HG03196 (cell line): ENCODE measurements around the gene FARP1.

Source experiments
- ATAC-seq: cut with Tn5 transposase; IDR thresholded peaks from one replicate; pipeline ENCODE4 v1.9.1; 2021; ENCODE audit not compliant: unreplicated experiment

The FARP1 gene

GRCh38 chr13:98301721-98302120 is 158.8 kb downstream of the FARP1 start:
- no peak for ATAC-seq

- no peak for ATAC-seq
Observed at GRCh38 chr13:98303858-98304257, 161.0 kb downstream of the FARP1 start.

DNA sequence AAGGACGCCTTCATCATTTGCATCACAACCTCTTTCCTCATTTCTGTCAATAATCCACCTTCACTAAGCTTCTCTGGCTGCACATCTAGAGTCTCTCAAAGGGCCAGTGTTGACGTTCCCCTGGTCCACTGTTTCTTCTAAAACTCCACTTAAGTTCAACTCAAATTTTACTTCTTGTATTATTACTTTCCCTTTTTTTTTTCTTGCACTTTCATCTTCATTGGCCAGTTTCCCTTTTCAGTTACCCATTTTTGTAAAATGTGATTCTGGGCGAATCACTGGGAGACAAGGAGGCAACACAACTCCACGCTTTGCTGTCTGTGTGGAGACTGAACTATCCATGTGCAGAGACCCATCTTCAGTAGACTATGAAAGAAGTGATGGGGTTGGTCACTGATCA is 162.8 kb downstream of the FARP1 start:
- ATAC-seq, result no peak

GRCh38 chr13:98307463-98308085 is 164.7 kb downstream of the FARP1 start:
- no peak for ATAC-seq

- no peak for ATAC-seq
Observed at GRCh38 chr13:98308086-98308911, 165.4 kb downstream of the FARP1 start.

DNA sequence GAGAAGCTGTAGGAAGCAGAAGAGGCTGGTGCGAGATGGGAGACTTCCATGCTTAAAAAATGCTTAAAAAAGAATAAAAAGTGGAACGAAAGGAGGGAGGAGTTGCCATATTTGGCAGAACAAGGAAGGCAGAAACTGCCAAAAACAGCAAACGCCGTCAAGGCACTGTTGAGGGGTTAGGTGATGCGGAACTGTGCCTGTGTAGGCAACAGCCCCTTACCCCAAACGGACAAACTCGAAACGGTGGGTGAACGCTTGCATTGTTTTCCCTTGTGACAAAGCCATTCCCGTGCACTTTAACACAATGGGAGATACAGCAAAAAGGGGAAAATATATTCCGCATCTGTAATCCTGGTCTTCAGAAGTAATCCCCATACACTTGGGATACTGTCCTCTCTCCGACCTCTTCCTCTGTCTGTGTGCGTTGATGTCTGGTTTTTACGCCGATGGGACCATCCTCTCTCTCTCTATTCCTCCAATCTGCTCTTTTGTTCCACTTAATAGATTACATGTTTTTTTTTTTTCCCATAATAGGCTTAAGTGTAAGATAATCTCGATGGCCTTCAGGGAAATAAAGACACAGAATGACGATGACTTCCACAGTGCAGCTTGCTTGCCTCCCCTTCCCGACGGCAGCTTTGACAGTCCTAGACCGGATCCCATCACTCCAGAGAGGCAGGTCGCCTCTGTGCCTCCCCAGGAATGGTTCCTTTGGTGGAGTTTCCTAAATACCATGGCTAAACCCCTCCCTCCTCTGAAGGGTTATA is 166.9 kb downstream of the FARP1 start:
- no peak for ATAC-seq

- no peak for ATAC-seq
Observed at GRCh38 chr13:98310485-98311199, 167.7 kb downstream of the FARP1 start.

DNA sequence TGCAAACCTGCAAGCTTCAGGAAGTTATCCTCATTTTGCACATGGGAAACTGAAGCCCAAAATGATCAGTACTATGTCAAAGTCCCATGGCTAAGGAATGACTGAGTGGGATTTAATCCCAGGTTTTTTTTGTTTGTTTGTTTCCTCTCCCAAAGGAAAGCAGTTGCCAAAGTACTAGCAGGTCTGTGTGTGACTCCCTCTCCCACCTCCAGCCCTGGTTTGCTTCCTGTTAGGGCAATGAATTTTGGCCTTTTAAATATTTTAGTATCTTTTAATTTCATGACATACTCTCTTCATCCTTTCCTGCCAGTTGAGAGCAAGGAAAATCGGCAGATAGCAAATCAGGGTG is 168.3 kb downstream of the FARP1 start:
- ATAC-seq, result no peak

DNA sequence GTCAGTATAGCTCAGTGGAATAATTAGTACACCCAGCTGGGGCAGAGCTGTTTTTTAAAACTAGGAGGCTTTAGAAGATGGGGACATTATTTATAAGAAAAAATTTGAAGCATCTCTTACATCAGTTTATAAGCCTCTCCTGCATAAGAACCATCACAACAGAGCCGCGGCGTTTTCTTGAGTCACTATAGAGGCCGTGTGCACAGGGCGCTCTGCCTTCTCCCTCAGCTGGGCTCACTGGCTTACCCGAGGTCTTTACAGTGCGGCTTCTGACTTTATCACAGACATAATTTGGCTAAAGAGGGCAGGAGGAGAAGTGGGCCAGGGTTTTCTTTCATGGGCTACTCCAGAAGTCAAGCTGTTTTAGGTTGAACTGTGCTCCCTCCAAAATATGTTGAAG is 169.7 kb downstream of the FARP1 start:
- ATAC-seq, result no peak

DNA sequence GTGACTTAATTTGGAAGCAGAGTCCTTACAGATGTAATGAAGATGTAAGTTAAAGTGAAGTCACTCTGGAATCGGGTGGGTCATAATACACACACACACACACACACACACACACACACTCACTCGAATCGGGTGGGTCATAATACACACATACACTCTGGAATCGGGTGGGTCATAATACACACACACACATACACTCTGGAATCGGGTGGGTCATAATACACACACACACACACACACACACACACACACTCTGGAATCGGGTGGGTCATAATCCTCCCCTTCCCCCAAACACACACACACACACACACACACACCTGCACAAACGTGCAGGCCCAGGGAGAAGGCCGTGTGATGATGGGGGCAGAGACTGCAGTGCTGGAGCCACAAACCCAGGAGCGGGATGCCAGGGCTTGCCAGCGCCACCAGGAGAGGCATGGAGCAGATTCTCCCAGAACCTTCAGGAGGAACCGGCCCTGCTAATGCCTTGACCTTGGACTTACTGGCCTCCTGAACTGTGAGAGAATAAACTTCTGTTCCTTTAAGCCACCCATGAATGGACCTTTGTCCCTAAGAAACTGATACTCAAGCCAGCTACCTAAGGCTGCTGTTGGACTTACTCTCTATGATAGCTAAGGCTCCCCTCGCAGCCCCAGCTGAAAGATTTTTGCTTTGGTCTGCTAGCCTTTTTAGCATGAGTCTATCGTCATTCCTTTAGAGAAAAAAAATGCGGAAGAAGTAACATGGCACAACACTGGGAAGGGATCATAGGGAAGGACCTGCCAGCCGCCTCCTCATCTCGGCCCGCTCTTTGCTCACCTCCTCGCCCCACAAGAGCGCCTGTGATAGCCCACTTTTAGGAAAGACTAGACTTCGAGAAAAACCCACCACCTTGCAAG is 170.4 kb downstream of the FARP1 start:
- ATAC-seq, result no peak

DNA sequence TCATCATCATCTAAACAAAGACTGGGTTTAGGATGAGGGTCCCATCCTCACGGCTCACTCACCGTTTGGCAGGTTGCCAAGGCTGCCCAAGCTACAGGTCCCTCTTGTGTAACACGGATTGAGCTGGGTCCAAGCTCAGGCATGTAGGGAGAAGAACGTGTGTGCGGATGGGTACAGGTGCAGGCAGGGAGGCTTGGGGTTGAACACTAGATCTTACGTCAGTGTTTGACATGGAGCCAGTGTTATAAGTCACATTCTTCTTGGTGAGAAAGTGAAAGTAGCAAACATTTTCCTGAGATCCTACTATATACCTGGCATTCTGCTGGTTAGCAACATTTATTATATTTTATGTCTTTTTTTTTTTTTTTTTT is 171.0 kb downstream of the FARP1 start:
- no peak for ATAC-seq

GRCh38 chr13:98315466-98315865 is 172.6 kb downstream of the FARP1 start:
- no peak for ATAC-seq

DNA sequence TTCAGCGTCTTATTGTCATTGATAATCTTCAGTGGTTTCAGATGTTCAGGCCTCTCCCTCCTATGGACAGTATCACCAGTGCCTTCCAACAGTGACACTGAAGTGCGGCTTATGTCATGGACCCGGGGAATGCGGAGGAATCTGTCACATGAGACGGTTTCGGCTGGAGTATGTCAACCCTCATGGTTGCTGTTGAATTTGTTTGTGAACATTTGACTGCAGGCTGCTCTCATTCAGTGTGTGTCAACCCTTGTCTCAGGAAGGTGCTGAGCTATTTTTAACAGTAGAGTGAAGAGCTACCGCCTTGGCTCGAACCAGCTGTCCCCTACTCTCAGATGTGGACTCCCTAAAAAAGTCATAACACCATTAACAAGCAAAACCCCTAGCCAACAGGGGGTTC is 173.0 kb downstream of the FARP1 start:
- ATAC-seq, result no peak

DNA sequence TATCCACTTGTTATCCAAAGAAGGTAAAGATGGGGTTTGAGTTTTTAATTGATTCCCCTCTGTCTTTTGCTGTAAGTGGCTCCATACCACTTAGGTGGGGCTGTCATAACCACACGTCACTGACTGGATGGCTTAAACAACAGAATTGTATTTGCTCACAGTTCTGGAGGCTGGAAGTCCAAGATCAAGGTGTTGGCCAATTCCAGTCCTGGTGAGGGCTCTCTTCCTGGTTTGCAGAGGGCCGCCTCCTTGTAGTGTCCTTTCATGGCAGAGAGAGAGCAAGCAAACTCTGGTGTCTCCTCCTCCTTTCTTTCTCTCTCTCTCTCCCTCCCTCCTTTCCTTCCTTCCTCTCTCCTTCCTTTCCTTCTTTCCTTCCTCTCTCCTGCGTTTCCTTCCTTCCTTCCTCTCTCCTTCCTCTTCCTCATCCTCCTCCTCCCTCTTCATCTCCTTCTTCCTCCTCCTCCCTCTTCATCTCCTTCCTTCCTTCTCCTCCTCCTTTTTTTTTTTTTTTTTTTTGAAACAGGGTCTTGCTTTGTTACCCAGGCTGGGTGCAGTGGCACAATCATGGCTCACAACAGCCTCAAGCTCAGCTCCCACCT is 174.8 kb downstream of the FARP1 start:
- ATAC-seq, result no peak

- ATAC-seq, result no peak
Observed at GRCh38 chr13:98318263-98318878, 175.5 kb downstream of the FARP1 start.

GRCh38 chr13:98320561-98321105 is 177.7 kb downstream of the FARP1 start:
- no peak for ATAC-seq

DNA sequence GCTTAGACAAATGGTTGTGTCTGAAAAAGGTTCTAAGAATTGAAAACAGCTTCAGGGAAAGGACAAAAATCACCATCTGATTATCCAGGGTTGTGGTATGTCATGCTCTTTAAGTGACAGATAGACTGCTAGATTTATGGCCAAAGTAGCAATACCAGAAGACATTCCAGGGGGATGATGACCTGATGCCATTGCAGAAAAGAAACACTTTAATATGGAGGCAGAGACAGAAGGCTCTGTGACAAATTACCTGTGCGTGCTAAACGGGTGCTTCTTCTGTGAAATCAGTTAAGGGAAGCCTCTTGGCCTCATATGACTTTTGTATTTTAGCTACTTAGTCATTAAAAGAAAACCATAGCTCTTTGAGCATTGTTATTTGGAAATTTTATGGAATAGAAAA is 178.5 kb downstream of the FARP1 start:
- ATAC-seq, result no peak

DNA sequence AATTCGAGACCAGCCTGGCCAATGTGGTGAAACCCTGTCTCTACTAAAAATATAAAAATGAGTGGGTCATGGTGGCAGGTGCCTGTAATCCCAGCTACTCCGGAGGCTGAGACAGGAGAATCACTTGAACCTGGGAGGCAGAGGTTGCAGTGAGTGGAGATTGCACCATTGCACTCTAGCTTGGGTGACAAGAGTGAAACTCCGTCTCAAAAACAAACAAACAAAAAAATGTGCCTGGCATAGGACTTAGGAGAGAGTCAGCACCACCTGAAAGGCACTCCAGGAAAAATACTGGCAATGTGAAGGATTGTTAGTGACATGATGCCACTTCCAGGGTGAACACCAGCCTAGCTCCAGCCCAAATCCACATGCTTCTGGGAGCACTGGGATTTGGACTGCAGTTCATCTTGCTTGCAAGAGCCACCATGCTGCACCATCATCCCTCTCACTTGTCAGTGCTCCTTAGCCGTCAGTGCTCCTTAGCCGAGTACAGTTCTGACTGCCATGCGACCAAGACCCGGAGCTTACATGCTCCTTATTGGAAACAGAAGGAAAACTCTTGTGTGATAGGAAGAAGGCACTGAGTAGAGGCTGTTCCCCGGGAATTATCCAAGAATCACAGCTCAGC is 179.3 kb downstream of the FARP1 start:
- ATAC-seq, result no peak

- ATAC-seq, result no peak
Observed at GRCh38 chr13:98324105-98324504, 181.2 kb downstream of the FARP1 start.
